Fibroblast of skin of right quadriceps (primary cell): ENCODE results near the gene MEGF9.
A peak's percentile ranks its signal among the peaks of the same experiment; 100 is the strongest.

Experiments used
- DNase-seq: peaks from one replicate; pipeline ENCODE4 v3.0.0-alpha.2; 2013

The MEGF9 gene

GRCh38 chr9:120701248-120701647 is 13.0 kb downstream of the MEGF9 start:
- DNase-seq, result no peak

- no peak for DNase-seq
These were observed 15.5 kb downstream of the MEGF9 start for GRCh38 chr9:120698766-120699165.

GRCh38 chr9:120697448-120697847 is 16.8 kb downstream of the MEGF9 start:
- DNase-seq, result no peak

GRCh38 chr9:120696551-120697230 is 17.6 kb downstream of the MEGF9 start:
- no peak for DNase-seq

- DNase-seq, result no peak
These were observed 19.7 kb downstream of the MEGF9 start for GRCh38 chr9:120694559-120694958.

GRCh38 chr9:120693700-120694008 is 20.6 kb downstream of the MEGF9 start:
- no peak for DNase-seq

- DNase-seq, result peak; percentile 72
These were observed 21.2 kb downstream of the MEGF9 start for GRCh38 chr9:120692901-120693699.

- no peak for DNase-seq
These were observed 23.9 kb downstream of the MEGF9 start for GRCh38 chr9:120690372-120690771.

- peak; percentile 38 for DNase-seq
These were observed 24.4 kb downstream of the MEGF9 start for GRCh38 chr9:120689860-120690259.

GRCh38 chr9:120688758-120689157 is 25.5 kb downstream of the MEGF9 start:
- no peak for DNase-seq

- DNase-seq, result no peak
These were observed 31.1 kb downstream of the MEGF9 start for GRCh38 chr9:120683150-120683549.

- DNase-seq, result no peak
These were observed 33.1 kb downstream of the MEGF9 start for GRCh38 chr9:120681121-120681520.

- DNase-seq, result no peak
These were observed 33.7 kb downstream of the MEGF9 start for GRCh38 chr9:120680579-120680978.

GRCh38 chr9:120680161-120680560 is 34.1 kb downstream of the MEGF9 start:
- no peak for DNase-seq

GRCh38 chr9:120677965-120678364 is 36.3 kb downstream of the MEGF9 start:
- DNase-seq, result no peak

GRCh38 chr9:120676767-120677402 is 37.4 kb downstream of the MEGF9 start:
- no peak for DNase-seq

GRCh38 chr9:120668399-120668798 is 45.9 kb downstream of the MEGF9 start:
- DNase-seq, result no peak

GRCh38 chr9:120663950-120664349 is 50.3 kb downstream of the MEGF9 start:
- no peak for DNase-seq

- DNase-seq, result no peak
These were observed 50.9 kb downstream of the MEGF9 start for GRCh38 chr9:120663380-120663779.

GRCh38 chr9:120662513-120662912 is 51.8 kb downstream of the MEGF9 start:
- DNase-seq, result no peak

- no peak for DNase-seq
These were observed 54.6 kb downstream of the MEGF9 start for GRCh38 chr9:120659676-120660075.

- no peak for DNase-seq
These were observed 55.1 kb downstream of the MEGF9 start for GRCh38 chr9:120659209-120659608.

- peak; percentile 9 for DNase-seq
These were observed 59.2 kb downstream of the MEGF9 start for GRCh38 chr9:120655005-120655622.

- no peak for DNase-seq
These were observed 60.0 kb downstream of the MEGF9 start for GRCh38 chr9:120654272-120654671.
